Skeletal muscle satellite cell (primary cell): ENCODE measurements around the gene PPP3CA.
A peak's percentile ranks its signal among the peaks of the same experiment; 100 is the strongest.
"Not testable (repeated sequence)": the region's sequence is repeated elsewhere in the genome, so short reads cannot be mapped to it uniquely, and the experiment has no call there.

ENCODE experiments used
- H3K27me3 ChIP-seq: 2 replicates; pipeline ENCODE4 v1.7.0; 2013; ENCODE audit warnings: low read length; ENCODE audit not compliant: control insufficient read depth, insufficient read depth
- H3K36me3 ChIP-seq: 2 replicates; pipeline ENCODE4 v1.7.0; 2013; ENCODE audit warnings: mild to moderate bottlenecking, control low read depth, low read length; ENCODE audit not compliant: insufficient read depth
- H3K4me1 ChIP-seq: 2 replicates; pipeline ENCODE4 v1.7.0; 2013; ENCODE audit warnings: low read length; ENCODE audit not compliant: control insufficient read depth, insufficient read depth
- H3K4me2 ChIP-seq: 2 replicates; pipeline ENCODE4 v1.7.0; 2013; ENCODE audit warnings: mild to moderate bottlenecking, low read length
- H3K4me3 ChIP-seq: 2 replicates; pipeline ENCODE4 v1.7.0; 2013; ENCODE audit warnings: low read length
- H3K9ac ChIP-seq: 2 replicates; pipeline ENCODE4 v1.7.0; 2013; ENCODE audit warnings: mild to moderate bottlenecking, low read depth, low read length, moderate library complexity
- H3K9me3 ChIP-seq: replicated peaks from 2 replicates; pipeline ENCODE4 v1.7.0; 2013; ENCODE audit warnings: mild to moderate bottlenecking, control low read depth, low read length

Gene PPP3CA

DNA sequence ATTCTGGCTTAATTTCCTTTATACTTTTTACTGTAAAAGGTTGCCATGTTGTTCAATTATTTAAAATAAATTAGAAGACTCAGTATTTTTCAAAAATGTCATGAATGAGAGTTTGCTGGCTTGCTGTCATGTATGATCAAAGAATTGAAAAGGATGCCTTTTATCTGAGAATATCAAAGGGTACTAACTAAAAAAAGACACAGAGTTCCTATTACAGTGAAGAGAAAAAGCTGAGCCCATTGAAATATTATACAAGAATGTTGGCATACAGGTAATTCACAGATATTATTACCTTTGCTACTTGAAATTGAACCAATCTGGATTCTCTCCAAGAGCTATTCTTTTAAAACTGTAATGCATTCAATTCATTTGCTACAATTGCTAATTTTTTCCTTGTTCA, 200.0 kb downstream of the PPP3CA start:
- H3K4me2 ChIP-seq = no peak overlapping the region
- no peak overlapping the region for H3K4me3 ChIP-seq
- no peaks in the 10 kb centered on the region for H3K4me1 ChIP-seq
- no peaks in the 10 kb centered on the region for H3K27me3 ChIP-seq
- no peaks in the 10 kb centered on the region for H3K9me3 ChIP-seq
- H3K9ac ChIP-seq = no peak overlapping the region
- no peaks in the 10 kb centered on the region for H3K36me3 ChIP-seq

DNA sequence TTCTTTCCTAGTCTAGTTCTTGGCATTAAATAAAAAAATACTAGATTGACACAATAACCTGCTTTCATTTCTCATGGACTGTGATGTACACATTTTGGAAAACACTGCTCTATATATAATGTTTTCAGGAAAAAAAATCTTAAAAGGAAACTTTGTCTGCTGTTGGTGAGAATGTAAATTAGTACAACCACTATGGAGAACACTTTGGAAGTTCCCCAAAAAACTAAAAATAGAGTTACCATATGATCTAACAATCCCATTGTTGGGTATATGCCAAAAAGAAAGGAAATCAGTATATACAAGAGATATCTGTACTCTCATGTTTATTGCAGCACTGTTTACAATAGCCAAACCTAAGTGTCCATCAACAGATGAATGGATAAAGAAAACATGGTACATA, 202.3 kb downstream of the PPP3CA start:
- Histone ChIP-seq H3K4me2 (no peak overlapping the region), H3K36me3 (no peaks in the 10 kb centered on the region), H3K9ac (no peak overlapping the region), H3K9me3 (no peaks in the 10 kb centered on the region), H3K27me3 (no peaks in the 10 kb centered on the region), H3K4me3 (no peak overlapping the region), H3K4me1 (no peaks in the 10 kb centered on the region)

DNA sequence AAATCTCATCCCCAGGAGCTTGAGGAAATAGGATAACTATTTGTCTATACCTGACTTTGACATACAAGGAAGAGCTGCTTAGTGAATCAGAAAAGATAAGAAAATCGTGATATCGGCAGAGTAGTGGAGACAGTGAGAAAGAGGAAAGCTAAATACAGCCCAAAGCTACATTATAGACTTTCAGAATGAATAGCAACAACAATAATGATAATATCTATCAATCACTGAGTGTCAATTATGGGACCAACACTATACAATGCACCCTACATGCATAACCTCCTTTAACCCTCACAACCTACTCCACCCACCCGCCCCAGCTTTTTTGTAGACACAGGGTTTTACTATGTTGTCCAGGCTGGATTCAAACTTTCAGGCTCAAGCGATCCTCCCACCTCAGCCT, 205.1 kb downstream of the PPP3CA start:
- Histone ChIP-seq H3K27me3 (no peaks in the 10 kb centered on the region), H3K4me1 (no peaks in the 10 kb centered on the region), H3K4me2 (no peak overlapping the region), H3K36me3 (no peaks in the 10 kb centered on the region), H3K9me3 (no peaks in the 10 kb centered on the region), H3K9ac (no peak overlapping the region), H3K4me3 (no peak overlapping the region)

DNA sequence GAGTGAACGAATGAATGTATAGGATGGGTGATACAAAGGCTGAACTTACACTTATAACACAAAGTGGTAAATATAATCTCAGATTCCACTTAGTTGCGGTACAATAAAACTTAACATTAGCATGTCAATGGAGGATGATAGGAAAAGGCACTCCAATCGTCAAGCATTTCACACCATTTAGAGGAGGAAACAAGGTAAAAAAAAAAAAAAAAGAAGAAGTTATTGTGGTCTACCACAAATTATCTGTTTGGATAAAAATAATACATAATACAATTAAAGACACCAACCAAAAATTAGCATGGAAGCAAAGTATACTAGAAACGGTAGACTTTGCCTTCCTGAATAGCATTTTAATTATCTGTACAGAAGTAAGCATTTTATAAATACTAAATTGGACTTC, 205.5 kb downstream of the PPP3CA start:
- Histone ChIP-seq H3K4me2 (no peak overlapping the region), H3K4me1 (no peaks in the 10 kb centered on the region), H3K27me3 (no peaks in the 10 kb centered on the region), H3K9me3 (no peaks in the 10 kb centered on the region), H3K9ac (no peak overlapping the region), H3K4me3 (no peak overlapping the region), H3K36me3 (no peaks in the 10 kb centered on the region)

DNA sequence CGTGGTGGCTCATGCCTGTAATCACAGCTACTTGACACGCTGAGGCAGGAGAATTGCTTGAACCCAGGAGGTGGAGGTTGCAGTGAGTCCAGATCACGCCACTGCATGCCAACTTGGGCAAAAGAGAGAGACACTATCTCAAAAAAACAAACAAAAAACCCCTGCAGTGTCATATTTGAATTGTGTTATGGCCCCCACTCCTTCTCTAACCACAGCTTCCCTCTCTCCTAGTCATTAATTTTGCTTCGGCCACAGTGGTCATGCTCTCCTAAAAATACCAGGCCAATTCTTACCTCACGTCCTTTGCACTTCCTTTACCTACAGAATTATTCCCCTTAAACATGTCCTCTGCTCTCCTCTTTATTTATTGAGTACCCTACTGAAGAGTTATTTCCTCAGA, 206.1 kb downstream of the PPP3CA start:
- H3K4me3 ChIP-seq = no peak overlapping the region
- no peaks in the 10 kb centered on the region for H3K4me1 ChIP-seq
- H3K27me3 ChIP-seq = no peaks in the 10 kb centered on the region
- H3K9me3 ChIP-seq = no peaks in the 10 kb centered on the region
- H3K36me3 ChIP-seq = no peaks in the 10 kb centered on the region
- no peak overlapping the region for H3K9ac ChIP-seq
- H3K4me2 ChIP-seq = no peak overlapping the region

DNA sequence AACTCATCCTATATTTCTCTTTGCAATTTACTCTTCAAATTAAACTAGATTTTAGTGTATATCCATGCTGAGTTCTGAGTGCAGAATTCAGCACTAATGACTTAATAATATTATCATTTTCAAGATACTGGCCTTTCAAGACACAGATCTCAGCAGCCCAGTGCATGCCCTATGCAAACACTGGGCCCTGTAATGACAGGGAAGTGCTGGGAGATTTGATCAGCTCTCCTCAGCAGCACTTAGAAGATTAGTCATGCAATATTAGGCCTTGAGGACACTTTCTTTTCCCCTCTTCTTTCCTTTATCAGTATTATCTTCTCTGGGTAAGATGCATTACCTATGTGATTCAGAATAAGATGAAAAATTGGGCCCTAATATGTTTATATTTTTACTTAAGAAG, 207.1 kb downstream of the PPP3CA start:
- Histone ChIP-seq H3K4me3 (no peak overlapping the region), H3K36me3 (no peaks in the 10 kb centered on the region), H3K4me1 (no peaks in the 10 kb centered on the region), H3K9ac (no peak overlapping the region), H3K4me2 (no peak overlapping the region), H3K27me3 (no peaks in the 10 kb centered on the region), H3K9me3 (no peaks in the 10 kb centered on the region)

DNA sequence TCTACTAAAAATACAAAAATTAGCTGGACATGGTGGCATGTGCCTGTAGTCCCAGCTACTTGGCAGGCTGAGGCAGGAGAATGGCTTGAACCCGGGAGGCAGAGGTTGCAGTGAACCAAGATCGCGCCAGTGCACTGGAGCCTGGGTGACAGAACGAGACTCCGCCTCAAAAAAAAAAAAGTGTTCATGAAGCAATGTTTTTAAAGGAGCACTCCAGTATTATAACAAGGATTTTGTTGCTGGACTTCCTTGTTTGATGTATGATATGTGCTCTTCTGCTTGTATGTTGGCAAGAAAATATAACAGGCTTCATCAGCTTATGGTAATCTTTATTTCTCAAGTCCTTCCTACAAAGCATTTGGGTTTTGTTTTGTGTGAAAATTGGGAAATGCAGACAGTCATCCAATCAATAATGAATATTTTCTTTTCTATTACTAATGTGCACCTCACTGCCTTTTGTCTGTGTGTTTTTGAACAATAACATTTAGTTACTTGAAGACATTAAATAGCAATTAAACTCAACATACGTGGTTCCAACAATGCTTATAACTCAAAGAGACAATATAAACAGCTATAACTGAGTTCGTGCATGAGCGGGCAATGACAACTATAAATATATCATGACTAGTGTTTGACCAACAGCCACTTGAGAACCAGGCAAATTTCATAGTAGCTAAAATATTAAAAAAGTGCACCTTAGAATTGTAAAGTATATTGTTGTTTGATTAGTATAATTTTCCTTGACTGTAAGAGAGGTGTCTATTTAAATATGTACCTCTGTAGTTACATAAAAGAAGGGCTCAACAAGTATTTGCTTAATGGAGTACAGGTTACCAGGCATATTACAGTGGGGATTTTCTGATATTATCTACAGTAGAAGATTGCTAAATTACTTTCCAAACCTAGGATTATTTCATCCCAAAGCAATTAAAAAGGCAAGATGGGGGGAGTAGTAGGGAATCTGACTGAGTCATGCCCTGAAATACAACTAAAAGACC, 210.7 kb downstream of the PPP3CA start:
- no peaks in the 10 kb centered on the region for H3K27me3 ChIP-seq
- H3K4me3 ChIP-seq = no peak overlapping the region
- H3K9ac ChIP-seq = no peak overlapping the region
- H3K4me1 ChIP-seq = no peaks in the 10 kb centered on the region
- no peaks in the 10 kb centered on the region for H3K36me3 ChIP-seq
- H3K4me2 ChIP-seq = peak overlapping the region; percentile 7
- no peaks in the 10 kb centered on the region for H3K9me3 ChIP-seq

DNA sequence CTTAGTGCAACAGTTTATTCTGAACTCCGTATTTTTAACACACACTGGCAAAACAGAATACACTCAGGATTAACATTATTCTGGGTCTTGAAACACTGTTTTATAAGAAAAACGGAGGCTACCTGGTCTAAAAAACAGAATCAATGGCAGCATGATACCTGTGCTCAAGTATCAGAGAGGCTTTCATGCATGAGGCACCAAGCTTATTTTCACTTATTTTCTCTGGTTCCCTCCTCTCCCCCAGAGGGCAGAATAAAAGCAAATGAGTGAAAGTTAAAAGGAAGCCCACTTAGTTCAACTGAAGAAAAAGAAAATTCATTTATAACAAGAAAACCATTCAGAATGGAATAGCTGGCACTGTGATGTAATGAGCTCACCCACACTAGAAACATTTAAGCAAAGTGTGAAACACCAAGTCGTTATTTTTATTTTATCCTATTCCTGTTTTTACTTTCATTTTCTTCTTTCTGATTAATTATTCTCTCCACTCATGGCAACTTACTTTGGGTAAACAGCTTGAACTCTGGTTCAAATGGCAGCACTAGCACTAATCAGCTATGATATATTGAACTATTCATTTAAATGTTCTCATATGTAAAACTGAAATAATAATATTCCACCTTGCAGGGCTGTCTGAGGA, 211.8 kb downstream of the PPP3CA start:
- no peaks in the 10 kb centered on the region for H3K36me3 ChIP-seq
- H3K4me2 ChIP-seq = peak overlapping the region; percentile 60
- peak overlapping the region; percentile 3 for H3K4me3 ChIP-seq
- H3K27me3 ChIP-seq = no peaks in the 10 kb centered on the region
- H3K9me3 ChIP-seq = no peaks in the 10 kb centered on the region
- no peaks in the 10 kb centered on the region for H3K4me1 ChIP-seq
- H3K9ac ChIP-seq = no peak overlapping the region

DNA sequence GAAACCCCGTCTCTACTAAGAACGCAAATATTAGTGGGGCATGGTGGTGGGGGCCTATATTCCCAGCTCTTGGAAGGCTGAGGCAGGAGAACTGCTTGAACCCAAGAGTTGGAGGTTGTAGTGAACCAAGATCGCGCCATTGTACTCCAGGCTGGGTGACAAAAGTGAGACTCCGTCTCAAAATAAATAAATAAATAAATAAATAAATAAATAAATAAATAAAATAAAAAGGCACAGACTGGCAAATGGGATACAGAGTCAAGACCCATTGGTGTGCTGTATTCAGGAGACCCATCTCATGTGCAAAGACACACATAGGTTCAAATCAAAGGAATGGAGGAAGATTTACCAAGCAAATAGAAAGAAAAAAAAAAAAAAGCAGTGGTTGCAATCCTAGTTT, 216.3 kb downstream of the PPP3CA start:
- H3K4me2 ChIP-seq = not testable (repeated sequence)

DNA sequence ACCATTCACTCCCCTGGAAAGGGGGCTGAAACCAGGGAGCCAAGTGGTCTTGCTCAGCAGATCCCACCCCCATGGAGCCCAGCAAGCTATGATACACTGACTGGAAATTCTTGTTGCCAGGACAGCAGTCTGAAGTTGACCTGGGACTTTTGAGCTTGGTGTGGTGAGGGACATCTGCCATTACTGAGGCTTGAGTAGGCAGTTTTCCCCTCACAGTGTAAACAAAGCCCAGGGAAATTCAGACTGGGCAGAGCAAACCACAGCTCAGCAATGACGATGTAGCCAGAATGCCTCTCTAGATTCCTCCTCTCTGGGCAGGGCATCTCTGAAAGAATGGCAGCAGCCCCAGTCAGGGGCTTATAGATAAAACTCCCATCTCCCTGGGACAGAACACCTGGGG, 218.4 kb downstream of the PPP3CA start:
- not testable (repeated sequence) for H3K4me3 ChIP-seq, H3K9me3 ChIP-seq, H3K4me2 ChIP-seq, H3K36me3 ChIP-seq, H3K27me3 ChIP-seq, H3K9ac ChIP-seq
- H3K4me1 ChIP-seq = peaks cover 23% of the 10 kb centered on the region

More for the DNA sequence above, 216.3 kb downstream of the PPP3CA start:
- not testable (repeated sequence) for H3K9me3 ChIP-seq, H3K27me3 ChIP-seq, H3K36me3 ChIP-seq, H3K9ac ChIP-seq, H3K4me3 ChIP-seq
- H3K4me1 ChIP-seq = peaks cover 18% of the 10 kb centered on the region

DNA sequence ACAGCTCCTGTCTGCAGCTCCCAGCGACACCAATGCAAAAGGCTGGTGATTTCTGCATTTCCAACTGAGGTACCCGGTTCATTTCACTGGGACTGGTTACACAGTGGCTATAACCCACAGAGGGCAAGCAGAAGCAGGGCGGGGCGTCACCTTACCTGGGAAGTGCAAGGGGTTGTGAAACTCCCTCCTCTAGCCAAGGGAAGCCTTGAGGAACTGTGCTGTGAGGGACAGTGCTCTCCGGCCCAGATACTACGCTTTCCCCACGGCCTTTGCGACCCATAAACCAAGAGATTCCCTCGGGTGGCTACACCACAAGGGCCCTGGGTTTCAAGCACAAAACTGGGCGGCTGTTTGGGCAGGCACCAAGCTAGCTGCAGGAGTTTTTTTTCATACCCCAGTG, 218.9 kb downstream of the PPP3CA start:
- no peaks in the 10 kb centered on the region for H3K9me3 ChIP-seq
- no peak overlapping the region for H3K4me3 ChIP-seq
- H3K9ac ChIP-seq = no peak overlapping the region
- H3K36me3 ChIP-seq = no peaks in the 10 kb centered on the region
- peaks cover 23% of the 10 kb centered on the region for H3K4me1 ChIP-seq
- no peak overlapping the region for H3K4me2 ChIP-seq
- H3K27me3 ChIP-seq = no peaks in the 10 kb centered on the region
